CD4-positive, alpha-beta T cell treated with Interferon gamma for 1 hour (primary cell): ENCODE results near the gene DNAI7.

Experiments used
- DNase-seq: peaks from one replicate; pipeline ENCODE4 v3.0.0-alpha.2; 2020

Gene DNAI7, protein sequence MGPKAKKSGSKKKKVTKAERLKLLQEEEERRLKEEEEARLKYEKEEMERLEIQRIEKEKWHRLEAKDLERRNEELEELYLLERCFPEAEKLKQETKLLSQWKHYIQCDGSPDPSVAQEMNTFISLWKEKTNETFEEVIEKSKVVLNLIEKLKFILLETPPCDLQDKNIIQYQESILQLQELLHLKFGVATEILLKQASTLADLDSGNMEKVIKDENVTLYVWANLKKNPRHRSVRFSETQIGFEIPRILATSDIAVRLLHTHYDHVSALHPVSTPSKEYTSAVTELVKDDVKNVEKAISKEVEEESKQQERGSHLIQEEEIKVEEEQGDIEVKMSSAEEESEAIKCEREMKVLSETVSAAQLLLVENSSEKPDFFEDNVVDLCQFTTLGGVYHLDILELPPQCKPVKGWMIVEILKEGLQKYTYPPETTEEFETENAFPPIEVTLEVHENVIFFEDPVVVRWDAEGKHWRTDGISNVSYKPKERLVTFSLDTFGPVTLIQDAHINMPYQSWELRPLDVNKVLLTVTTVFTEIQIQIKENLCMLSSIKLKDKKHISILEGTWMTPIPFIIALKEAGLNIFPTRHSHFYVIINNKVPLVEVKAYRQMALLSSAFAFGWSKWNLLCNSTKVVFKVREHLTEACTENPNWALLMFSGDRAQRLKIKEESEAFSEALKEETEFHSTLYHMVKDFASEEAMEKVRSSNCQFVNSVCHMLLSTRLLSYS

DNA sequence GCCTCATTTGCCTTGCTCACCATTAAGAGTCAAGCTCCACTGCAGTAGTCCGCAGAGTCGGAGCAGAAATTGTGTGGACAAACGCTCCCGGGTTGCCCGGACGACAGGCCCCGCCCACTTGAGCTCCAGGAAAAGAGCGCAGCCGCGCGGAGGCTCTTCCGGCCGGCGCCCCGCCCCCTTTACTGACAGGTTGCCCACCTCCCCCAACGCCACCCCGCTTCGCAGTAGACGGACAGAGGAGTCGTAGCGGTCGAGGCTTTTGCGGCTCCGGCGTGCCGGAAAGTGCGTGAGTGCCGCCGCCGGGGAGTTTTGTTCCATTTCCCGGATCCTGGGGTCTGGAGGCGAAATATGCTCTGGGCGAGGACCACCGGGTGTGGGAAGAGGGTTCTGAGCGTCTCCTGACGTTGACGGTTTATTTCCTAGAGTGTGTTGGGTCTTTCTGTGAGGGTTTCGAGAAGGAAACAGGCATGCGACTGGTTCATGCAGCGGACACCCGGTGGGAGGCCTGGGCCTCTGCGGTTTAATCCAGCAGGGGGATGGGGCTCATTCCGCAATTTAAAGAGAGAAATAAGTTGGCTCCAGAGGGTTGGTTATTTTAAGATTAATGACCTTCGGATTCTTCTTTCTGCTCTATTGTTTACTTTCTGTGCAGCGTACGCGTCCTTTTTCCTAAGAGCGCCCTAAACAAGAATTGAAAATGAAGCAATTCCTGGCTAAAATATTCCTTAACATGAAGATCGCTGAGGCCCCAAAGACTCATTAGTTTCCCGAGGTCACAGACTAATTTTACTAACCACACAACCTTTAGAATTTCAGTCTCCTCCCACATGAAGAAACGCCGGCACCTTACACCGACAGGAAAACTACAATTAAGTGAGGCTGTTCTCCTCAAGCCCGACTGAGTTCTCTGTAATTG lies at the start of gene DNAI7, which contains the start of gene ETFRF1:
Gene DNAI7 (minus strand): TSS at position 105 of the 916 bp plus-strand sequence. CDS start 82 bp downstream, at position 23.
Gene ETFRF1 (plus strand): TSS at position 182 of the 916 bp plus-strand sequence. CDS start 8,720 bp downstream, outside the sequence.
- DNase-seq: peak; percentile 98

DNA sequence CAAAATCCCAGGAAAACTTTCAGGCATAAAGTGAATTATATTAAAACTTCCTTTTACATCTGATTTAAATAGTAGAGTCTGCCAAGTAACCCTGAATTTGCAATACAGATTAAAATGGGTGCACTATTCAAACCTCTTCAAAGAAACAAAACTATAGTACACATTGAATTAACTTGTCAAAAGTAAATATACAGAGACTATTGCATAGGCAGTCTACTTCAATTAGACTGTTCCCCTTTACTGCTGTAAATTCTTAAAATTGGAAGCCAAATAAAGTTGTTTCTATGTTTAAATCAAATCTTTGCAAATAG lies 48.7 kb upstream of the DNAI7 start:
- no peak for DNase-seq

DNA sequence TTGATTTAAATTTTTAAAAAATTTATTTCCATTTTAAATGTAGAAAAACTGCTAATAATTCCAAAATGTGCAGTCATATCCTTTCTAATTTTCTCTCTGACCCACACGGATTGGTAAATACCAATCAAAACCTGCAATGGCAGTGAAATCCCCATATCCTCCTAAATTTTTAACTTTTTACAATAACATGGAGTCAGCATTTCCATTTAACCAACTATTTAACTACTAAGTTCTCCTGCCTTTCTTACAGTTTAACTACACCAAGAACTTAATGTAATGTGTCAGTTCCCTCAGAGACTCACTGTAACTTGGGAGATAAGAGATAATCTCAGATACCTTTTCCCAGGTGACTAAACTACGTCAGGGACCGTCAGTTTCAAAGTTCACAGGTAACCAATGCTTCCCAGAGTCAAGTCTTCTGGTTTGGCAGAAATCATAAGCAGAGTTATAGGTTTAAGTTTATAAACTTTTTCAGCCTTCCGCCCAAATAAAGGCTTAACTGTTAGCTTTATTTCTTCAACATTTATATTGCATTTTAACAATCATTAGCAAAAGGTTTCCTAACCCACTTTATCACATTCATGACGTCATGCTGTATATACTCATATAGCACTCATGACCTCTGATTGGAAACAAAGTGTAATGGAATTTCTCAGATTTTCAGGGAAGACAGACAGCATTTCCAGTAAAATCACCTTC lies 48.2 kb upstream of the DNAI7 start:
- DNase-seq: no peak

DNA sequence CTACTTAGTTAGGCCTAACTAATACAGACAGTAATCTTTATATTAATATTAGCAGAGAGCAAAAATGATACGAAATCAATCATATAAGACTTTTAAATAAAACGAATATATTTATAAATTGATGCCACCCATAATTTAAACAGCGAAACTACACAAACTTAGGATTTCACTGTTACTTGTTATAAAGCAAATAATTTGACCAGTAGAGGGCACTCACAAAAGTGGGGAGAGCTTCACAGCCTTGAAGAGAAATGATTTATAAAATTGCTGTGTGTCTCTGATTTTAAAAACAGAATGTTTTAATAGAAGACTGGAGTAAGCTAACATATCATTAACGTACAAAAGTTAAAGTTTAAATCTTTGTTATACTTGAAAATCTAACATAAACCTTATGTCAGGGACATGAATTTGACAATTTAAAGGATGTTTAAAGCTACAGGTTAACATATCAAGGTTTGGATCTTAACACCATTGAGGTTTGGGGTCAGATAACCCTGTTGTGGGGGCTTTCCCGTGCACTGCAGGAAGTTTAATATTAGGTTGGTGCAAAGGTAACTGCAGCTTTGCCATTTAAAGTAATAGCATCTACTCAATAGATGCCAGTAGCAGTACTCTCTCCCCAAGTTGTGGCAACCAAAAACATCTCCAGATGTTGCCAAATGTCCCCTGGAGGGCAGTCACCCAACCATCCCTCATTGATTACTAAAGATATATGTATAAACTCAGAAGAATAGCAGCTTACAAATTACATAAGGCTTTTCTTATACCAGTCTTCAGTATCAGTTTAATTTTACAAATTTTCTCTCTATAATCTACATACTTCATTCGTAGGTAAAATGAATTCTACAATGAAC lies 46.4 kb upstream of the DNAI7 start:
- peak; percentile 46 for DNase-seq

DNA sequence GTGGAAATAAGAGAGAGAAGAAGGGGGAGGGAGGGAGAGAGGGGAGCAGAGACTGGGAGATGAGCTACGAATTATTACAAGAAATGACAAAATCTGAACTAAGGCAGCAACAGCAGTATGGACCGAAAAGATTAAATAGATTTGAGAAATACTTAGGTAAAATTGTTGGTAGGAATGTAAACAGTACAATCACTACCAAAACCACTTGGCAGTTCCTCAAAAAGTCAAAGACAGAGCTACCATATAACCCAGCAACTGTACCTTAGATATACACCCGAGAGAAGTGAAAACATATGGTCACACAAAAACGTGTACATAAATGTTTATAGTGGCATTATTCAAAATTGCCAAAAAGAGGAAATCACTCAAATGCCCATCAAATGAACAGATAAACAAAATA lies 41.7 kb upstream of the DNAI7 start:
- DNase-seq: no peak

DNA sequence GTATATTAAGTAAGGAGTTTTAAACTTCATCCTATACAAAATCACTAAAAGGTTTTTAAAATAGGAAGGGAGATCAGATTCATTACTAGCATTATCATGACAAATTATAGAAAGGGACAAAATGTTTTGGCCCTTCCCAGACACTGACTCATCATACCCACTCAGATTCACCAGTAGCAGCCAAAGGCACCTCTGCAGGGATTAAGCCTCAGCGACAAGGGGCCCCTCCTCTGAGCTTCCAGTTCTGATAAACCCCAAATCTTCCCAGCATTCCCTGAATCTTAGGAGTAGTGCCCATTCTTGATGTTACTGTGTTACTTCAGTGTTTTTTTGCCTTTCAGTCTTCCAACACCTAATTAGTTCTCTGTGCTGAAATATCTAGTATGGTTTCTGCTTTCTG lies 41.2 kb upstream of the DNAI7 start:
- no peak for DNase-seq

DNA sequence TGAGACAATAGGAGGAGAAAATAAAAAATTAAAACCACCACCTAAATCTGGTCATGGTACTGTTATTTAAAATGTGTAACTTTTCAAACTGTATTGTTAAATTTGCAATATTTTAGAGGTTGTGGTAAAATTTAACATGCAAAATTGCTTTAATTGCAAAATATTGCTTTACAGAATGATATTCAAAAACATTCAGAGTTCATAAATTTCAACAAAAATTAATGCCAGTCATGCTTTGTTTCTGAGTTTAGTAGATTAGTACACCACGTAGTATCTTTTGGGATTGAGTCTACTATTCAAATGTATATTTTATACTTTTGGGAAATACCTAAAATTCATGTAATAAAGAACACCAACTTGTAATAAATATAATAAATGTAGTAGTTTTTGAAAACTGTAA lies 18.4 kb upstream of the DNAI7 start:
- no peak for DNase-seq

DNA sequence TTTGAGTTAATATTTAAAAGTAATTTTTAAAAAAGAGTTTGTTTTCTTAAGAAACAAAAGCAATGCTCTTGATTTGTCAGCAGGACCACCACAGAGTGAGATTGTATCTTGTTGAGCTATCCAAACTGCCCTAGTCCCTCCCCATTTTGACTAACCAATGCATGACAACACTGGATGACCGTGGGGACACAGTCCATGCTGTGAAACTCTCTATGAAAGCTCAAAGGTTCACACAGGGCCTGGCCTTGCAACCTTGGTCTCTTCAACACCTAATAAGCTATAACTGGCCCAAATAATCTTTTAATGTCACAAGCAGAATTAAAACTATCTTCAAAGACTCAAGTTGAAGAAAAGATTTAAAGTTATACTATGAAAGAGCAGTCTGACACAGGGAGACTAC lies 13.6 kb upstream of the DNAI7 start:
- no peak for DNase-seq

DNA sequence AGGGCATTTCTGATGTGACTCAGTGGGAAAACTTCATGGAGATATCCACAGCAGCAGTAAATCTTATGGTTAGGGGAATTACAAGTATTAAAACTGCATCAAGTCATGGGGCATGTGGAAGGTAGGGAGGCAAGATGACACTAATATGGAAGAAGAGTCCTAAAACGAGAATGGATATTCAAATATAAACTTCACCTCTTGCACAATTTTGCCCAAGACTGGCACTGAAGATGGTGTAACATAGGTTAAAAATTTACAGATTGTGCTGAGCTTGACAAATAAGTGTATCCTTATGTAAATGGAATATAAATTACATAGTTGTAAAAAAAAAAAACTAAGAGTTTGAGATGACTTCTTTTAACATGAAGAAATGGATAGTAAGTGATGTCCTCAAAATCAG lies 12.9 kb upstream of the DNAI7 start:
- no peak for DNase-seq

DNA sequence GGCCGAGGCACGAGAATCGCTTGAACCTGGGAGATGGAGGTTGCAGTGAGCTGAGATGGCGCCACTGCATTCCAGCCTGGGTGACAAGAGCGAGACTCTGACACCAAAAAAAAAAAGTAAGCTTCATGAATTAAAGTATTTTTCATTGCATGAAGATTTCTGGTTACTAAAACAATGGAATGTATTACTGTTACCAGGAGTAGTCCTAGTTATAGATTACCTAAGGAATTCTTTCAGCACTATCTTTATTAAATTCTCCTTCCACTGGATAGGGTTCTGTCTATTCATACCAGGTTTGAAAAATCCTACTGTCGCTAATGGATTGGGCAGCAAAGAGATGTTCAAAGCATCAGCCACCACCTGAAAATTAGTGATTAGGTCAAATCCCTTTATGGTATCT lies 12.5 kb upstream of the DNAI7 start:
- no peak for DNase-seq

DNA sequence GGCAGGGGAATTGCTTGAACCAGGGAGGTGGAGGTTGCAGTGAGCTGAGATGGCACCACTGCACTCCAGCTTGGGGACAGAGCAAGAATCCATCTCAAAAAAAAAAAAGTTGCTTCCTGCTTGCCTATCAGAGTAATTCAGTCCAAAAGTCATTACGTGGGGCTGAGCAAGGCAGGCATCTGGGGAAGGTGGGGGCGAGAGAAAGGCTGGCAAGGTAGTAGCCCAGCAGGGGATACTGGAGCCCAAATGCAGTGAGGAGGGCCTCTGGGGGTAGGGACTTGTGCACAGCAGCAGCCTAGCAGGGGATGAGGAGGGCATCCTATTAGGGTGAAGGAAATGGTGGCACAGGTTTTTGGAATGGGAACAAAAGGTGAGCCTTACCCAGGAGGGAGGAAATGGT lies 7.2 kb upstream of the DNAI7 start:
- DNase-seq: no peak

DNA sequence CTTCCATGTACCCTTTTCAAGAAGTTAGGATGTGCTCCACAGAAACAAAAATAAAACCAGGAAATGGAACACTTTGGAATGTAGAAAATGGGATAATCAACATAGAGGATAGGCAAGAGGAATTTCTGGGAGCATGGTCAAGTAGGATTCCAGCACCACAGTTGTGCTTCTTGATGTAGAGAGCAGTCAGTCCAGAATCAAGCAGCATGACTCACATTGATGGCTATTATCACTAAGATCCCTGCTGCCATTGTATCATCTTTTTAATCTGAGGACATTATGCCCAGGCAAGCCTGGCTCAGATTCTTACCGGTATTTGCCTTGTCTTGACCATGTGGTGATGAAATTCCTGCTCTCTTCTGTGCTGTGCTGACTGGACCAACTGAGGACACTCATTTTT lies 5.7 kb upstream of the DNAI7 start:
- no peak for DNase-seq

DNA sequence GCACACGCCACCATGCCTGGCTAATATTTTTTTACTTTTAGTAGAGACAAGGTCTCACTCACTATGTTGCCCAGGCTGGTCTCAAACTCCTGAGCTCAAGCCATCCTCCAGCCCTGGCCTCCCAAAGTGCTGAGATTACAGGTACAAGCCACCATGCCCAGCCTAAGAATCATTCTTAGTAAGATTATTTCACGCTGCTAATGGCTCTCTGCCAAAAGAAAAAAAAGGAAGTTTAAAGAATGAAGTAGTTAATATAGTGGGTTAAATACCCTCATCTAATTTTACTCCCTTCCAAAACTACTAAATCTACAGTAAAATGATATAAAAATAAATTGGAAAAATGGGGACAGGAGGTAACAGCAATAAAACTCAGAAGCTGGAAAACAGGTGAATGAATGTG lies 2.6 kb upstream of the DNAI7 start:
- DNase-seq: no peak

DNA sequence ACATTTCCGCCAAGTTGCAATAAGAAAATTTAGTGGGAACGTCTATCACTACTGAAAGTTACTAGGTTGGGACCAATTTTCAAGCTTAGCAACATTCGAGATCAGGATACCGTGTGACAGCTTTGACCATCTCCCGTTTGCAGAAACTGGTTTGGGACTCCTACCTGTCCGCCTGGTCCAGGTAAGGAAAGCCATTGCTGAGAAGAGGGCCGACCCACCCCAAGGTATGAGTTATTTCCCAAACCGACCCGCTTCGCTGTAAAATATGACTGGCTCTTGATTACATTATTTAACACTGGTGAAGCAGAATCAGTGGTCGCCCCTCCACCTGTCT lies 271 bp downstream of the DNAI7 start:
- no peak for DNase-seq

DNA sequence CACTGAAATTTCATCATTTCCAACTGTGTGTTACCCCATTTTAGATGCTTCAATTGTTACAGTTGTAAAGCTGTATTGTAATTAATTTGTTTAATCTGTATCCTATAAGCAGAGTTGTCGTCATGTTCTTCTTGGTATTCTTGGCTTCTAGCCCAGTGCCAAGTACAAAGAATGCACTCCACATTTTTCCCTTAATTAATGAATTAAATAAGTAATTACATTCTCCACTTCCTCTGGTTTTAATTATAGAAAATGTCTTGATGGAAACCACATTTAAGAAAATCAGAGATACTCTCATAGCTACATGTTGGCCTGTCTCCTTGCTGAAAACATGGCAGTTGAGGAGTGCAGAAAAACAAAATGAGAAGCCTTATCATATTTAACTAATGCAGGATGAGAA lies 746 bp downstream of the DNAI7 start:
- DNase-seq: no peak

DNA sequence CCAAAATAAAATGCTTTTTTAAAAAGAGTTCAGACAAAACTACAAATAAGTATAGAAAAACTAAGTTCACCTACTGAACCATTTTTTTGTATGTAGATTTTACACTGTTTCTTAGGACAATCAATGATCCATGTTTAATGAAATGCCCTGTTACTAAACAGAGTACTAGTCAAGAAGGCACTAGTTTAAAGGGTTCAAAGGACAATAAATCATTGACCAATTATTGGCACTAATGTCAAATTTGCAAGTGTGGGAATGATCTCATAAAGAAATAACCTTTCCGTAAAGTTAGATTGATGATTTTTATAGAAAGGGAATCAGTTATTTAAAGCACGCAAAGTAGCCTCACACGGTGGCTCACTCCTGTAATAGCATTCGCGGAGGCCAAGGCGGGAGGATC lies 4.2 kb downstream of the DNAI7 start:
- DNase-seq: no peak

DNA sequence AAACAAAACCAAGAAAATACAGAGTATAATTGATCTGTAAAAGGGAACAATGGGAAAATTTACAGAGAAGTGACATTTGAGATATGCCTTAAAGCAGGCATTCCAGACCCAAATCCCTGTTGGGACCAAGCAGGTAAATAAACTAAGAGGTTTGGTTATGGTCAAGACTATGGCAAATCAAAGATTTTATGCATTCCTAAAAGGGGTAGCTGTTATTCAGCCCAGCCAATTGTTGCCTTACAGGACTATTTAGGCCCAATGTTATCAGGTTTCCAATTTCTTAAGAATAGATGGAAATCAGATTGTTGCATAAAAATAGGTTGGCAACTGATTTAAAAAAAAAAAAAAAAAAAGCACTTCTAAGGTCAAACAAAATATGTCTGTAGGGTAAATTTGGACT lies 5.3 kb downstream of the DNAI7 start:
- DNase-seq: no peak

DNA sequence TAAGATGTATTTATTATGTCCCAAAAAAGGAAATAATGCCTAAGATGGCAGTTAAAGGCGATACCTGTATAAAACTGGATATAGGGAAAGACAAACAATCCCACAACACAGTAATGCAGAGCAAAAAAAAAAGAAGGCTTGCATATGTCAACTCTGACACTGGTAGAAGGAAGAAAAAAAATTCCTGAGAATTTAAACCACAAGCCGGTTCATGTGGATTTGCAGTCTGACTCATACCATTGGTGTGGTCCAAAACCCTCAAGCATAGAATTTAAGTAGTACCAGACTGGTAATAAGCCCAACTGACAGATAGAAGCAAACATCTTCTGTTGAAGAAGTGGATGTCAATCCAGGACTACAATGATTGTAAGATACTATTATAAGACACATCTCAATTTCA lies 7.2 kb downstream of the DNAI7 start:
- DNase-seq: no peak

DNA sequence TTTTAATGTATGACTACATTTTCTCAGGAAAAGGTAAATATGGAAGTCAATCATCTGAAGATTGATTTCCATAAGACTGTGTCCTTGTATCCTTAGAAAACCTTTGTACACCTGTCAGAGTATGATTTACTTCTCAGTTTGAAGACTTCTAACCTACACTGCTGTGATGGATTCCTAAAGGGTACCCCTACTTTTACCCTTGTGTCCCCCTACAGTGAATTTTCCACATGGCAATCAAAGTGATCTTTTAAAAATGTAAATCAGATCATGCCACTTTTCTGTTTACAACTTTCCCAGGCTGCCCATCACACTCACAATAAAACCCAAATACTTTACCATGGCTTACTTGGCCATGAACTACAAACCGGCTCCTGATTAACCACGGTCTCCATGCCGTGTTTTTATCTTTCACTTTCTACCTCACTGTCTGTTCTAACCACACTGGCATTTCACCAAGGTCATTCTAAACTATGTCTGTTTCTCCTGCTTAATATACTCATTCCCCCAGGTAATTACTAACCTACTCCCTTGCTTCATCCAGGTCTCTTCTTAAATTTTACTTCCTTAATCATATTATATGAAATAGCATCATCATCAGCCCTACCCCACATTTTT lies 8.1 kb downstream of the DNAI7 start:
- DNase-seq: no peak

DNA sequence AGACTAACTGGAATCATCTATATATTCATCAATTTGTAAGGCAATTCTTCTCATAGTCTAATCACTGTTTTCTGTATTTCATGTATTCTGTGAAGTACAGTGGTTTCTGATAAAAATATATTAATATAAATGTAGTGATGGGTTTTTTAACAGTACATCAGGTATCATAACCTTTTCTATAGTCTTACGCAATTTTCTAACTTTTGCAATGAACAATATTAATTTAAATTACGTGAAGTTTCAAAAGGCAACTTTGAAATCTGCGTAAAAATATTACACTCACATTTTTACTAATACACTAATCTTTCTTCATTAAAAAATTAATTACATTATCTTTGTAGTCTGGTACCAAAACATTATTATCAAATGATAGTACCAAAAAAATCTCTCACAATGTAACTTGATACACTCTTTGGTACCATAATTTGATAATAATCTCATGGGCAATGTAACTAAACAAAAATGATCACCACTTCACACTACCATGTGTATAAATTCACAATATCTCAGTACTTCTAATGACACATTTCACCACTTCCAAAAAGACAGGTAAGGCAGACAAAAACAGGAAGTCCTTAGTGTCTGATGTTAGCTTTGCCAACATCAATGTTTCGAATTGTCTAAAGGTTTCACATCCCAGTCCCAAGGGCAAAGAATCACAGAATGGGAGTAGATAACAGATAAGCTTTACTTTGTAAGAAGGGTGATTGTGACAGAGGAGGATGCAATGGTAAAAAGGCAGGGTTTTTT lies 8.7 kb downstream of the DNAI7 start:
- no peak for DNase-seq

DNA sequence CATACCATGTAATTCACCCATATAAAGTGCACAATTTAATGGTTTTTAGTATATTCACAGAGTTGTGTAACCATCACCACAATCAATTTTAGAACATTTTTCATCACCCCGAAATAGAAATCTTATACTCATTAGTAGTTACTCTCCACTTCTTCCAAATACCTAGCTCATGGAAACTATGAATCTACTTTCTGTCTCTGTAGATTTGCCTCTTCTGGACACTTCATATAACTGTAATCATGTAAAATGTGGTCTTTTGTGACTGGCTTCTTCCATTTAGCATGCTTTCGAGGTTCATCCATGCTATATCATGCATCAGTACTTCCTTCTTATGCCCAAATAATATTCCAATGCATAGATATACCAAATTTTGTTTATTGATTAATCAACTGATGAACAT lies 10.8 kb downstream of the DNAI7 start:
- DNase-seq: no peak
